OCI-LY1 (cell line): ENCODE data around the gene LAMB2.

ENCODE experiments used
- H2AFZ ChIP-seq: fragments of 200-600 bp; sonication (generic), shearing (Covaris generic); 2 replicates; pipeline ENCODE4 v1.6.0; 2014; ENCODE audit warnings: antibody characterized with exemption, mild to moderate bottlenecking, low read length
- H3F3A ChIP-seq: fragments of 200-600 bp; sonication (generic), shearing (Covaris generic); 2 replicates; pipeline ENCODE4 v1.6.0; 2014; ENCODE audit warnings: mild to moderate bottlenecking, antibody characterized with exemption, low read length, moderate library complexity; ENCODE audit not compliant: insufficient read depth
- H3K27ac ChIP-seq: fragments of 200-600 bp; sonication (generic); 2 replicates; pipeline ENCODE4 v1.5.1; 2014; ENCODE audit warnings: low read length, mixed run types, mild to moderate bottlenecking, low read depth; ENCODE audit not compliant: poor library complexity, severe bottlenecking
- H3K27me3 ChIP-seq: fragments of 200-600 bp; sonication (generic); 2 replicates; pipeline ENCODE4 v1.6.0; 2014; ENCODE audit warnings: antibody characterized with exemption, mild to moderate bottlenecking, low read length, moderate library complexity; ENCODE audit not compliant: insufficient read depth
- H3K36me3 ChIP-seq: fragments of 200-600 bp; sonication (generic); 2 replicates; pipeline ENCODE4 v1.6.1; 2014; ENCODE audit warnings: mild to moderate bottlenecking, antibody characterized with exemption, low read length, moderate library complexity, mixed read lengths; ENCODE audit not compliant: insufficient read depth
- H3K4me1 ChIP-seq: fragments of 200-600 bp; sonication (generic); 2 replicates; pipeline ENCODE4 v1.5.1; 2014; ENCODE audit warnings: mild to moderate bottlenecking, low read length, moderate library complexity; ENCODE audit not compliant: insufficient read depth, severe bottlenecking
- H3K4me2 ChIP-seq: fragments of 200-600 bp; sonication (generic), shearing (Covaris generic); 2 replicates; pipeline ENCODE4 v1.6.1; 2014; ENCODE audit warnings: low read length
- H3K4me3 ChIP-seq: fragments of 200-600 bp; sonication (generic); 2 replicates; pipeline ENCODE4 v1.5.1; 2014; ENCODE audit warnings: low read length, low read depth, mild to moderate bottlenecking, mixed read lengths; ENCODE audit not compliant: poor library complexity, severe bottlenecking
- H3K79me2 ChIP-seq: fragments of 200-600 bp; shearing (Covaris generic); 2 replicates; pipeline ENCODE4 v1.6.1; 2016; ENCODE audit warnings: mixed run types, low read length, mixed read lengths; ENCODE audit not compliant: insufficient read depth
- H3K9ac ChIP-seq: fragments of 200-600 bp; sonication (generic), shearing (Covaris generic); 2 replicates; pipeline ENCODE4 v1.6.1; 2014; ENCODE audit warnings: mild to moderate bottlenecking, low read length, mixed read lengths
- H3K9me2 ChIP-seq: fragments of 200-600 bp; sonication (generic), shearing (Covaris generic); 2 replicates; pipeline ENCODE4 v1.6.1; 2014; ENCODE audit warnings: low read depth, mild to moderate bottlenecking, low read length, mixed read lengths
- H3K9me3 ChIP-seq: fragments of 200-600 bp; shearing (Covaris generic); 2 replicates; pipeline ENCODE4 v1.6.1; 2014; ENCODE audit warnings: low read length, mixed read lengths
- H4K20me1 ChIP-seq: fragments of 200-600 bp; sonication (generic), shearing (Covaris generic); 2 replicates; pipeline ENCODE4 v1.6.0; 2016; ENCODE audit warnings: mild to moderate bottlenecking, low read length; ENCODE audit not compliant: insufficient read depth
- EZH2 ChIP-seq: fragments of 200-600 bp; sonication (generic), shearing (Covaris generic); IDR thresholded peaks from 2 replicates; pipeline ENCODE4 v1.8.0; 2017; ENCODE audit warnings: borderline replicate concordance, mixed run types, mild to moderate bottlenecking, antibody characterized with exemption, low read length, moderate library complexity, mixed read lengths
- TF ChIP-seq, protein P1 (sequence below): fragments of 200-600 bp; sonication (generic), shearing (Covaris generic); IDR thresholded peaks from 2 replicates; pipeline ENCODE4 v1.5.1; 2017; ENCODE audit warnings: mild to moderate bottlenecking, antibody characterized with exemption, low read length, moderate library complexity, mixed read lengths

Gene LAMB2

DNA sequence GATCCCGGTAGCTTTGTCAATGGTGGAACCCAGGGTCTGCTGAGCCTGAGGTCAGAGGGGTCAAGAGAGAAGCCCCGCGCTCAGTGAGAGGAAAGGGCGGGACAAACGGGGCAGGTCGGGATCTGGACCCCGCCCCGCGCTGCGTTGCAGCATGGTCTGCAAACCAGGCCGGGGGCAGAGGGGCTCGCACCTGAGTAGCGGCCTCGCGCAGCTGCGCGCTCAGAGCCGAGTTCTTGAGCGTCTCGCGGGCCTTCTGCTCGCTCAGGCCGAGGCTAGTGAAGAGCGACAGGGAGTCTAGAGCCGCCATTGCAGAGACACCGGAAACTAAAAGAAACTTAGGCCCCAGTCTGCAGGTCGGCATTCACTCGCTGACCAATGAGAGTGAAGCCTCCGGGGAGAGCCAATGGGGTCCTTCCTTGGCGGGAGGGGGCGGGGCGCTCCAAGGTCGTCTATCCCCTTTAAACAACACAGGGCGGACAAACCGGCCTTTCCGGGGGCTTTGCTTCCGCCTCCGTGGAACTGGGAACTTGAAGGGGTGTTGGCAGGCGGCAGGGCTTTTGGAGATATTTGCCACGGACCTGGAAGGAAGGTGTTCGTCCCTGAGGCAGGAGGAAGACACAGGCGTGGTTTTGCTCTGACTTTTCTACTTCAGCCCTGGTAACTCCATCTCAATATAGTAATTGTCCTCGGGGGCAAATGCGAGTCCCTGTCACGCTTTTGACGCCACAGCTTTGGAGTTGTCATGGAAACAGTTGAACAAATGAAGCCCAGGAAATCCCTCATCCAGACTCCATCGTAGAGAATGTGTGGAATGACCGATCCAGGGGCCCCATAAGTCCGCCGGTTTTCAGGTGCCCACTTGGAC lies 28.2 kb downstream of the LAMB2 start, which contains the start of gene QARS1:
Gene QARS1, minus strand, starts transcription at position 331 of the 865 bp plus-strand sequence. Its CDS starts 24 bp downstream, at position 307.
- peak within 1 kb of the TSS; percentile 92 for H3K4me2 ChIP-seq
- no peaks in the 10 kb centered on the region for H3K9me3 ChIP-seq
- H3K36me3 ChIP-seq = peaks cover 53% of the 10 kb centered on the region
- no peaks in the 10 kb centered on the region for H3K27me3 ChIP-seq
- no peak within 1 kb of the TSS; the same call in 1 of the 2 replicates for H2AFZ ChIP-seq
- peaks cover 20% of the 10 kb centered on the region for H3K4me1 ChIP-seq
- no peaks in the 10 kb centered on the region for H3F3A ChIP-seq
- H3K9ac ChIP-seq = peak within 1 kb of the TSS; percentile 99
- H3K4me3 ChIP-seq = peak within 1 kb of the TSS; percentile 94
- peak within 1 kb of the TSS; percentile 76 for H3K27ac ChIP-seq
- no peak for TF ChIP-seq EZH2
- TF ChIP-seq, protein P1, sequence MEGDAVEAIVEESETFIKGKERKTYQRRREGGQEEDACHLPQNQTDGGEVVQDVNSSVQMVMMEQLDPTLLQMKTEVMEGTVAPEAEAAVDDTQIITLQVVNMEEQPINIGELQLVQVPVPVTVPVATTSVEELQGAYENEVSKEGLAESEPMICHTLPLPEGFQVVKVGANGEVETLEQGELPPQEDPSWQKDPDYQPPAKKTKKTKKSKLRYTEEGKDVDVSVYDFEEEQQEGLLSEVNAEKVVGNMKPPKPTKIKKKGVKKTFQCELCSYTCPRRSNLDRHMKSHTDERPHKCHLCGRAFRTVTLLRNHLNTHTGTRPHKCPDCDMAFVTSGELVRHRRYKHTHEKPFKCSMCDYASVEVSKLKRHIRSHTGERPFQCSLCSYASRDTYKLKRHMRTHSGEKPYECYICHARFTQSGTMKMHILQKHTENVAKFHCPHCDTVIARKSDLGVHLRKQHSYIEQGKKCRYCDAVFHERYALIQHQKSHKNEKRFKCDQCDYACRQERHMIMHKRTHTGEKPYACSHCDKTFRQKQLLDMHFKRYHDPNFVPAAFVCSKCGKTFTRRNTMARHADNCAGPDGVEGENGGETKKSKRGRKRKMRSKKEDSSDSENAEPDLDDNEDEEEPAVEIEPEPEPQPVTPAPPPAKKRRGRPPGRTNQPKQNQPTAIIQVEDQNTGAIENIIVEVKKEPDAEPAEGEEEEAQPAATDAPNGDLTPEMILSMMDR = no peak
- H3K9me2 ChIP-seq = no peaks in the 10 kb centered on the region
- no peaks in the 10 kb centered on the region for H4K20me1 ChIP-seq
- H3K79me2 ChIP-seq = peaks cover 10% of the 10 kb centered on the region; the same call in 1 of the 2 replicates

GRCh38 chr3:49104052-49104426 lies 28.8 kb downstream of the LAMB2 start:
- peak overlapping the region; percentile 99 for H3K9ac ChIP-seq
- no peak for TF ChIP-seq EZH2
- TF ChIP-seq, protein P1 = no peak
- no peaks in the 10 kb centered on the region for H3K9me2 ChIP-seq
- peak overlapping the region; percentile 92 for H3K4me2 ChIP-seq
- no peaks in the 10 kb centered on the region for H3F3A ChIP-seq
- H3K27ac ChIP-seq = peak overlapping the region; percentile 76
- peaks cover 10% of the 10 kb centered on the region; the same call in 1 of the 2 replicates for H3K79me2 ChIP-seq
- no peaks in the 10 kb centered on the region for H4K20me1 ChIP-seq
- H3K27me3 ChIP-seq = no peaks in the 10 kb centered on the region
- H3K36me3 ChIP-seq = peaks cover 53% of the 10 kb centered on the region
- no peaks in the 10 kb centered on the region for H3K9me3 ChIP-seq
- H2AFZ ChIP-seq = no peak overlapping the region
- H3K4me1 ChIP-seq = peaks cover 20% of the 10 kb centered on the region
- peak overlapping the region; percentile 94 for H3K4me3 ChIP-seq

DNA sequence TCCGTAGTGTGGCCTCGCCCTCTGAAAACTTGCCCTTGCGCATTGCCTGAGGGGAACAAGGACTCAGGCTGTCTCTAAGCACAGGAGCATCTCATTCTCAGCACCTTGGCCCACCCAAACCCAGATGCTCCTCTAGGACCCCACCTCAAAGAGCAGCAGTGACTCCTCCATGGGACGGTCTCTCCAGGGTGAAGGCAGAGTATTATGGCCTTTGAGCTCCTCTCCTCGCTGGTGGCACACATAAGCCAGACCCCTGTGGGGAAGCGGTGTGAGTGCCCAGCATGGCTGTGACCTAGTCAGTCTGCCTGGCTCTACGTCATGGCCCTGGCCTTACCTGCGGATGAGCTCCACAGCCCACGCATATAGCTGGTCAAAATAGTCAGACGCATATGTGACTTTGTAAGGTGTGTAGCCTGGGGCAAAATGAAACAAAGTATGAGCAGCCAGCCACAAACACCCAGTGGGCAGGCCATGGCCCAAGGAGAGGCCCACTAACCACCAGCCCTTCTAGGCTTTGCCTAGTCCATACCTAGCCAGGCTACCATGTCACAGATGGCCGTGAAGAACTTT lies 32.7 kb downstream of the LAMB2 start:
- Histone ChIP-seq H3K79me2 (peaks cover 10% of the 10 kb centered on the region; the same call in 1 of the 2 replicates), H3K9me3 (no peaks in the 10 kb centered on the region), H3K27ac (no peak overlapping the region), H3K4me3 (no peak overlapping the region), H3F3A (no peaks in the 10 kb centered on the region), H2AFZ (no peak overlapping the region), H3K9ac (no peak overlapping the region), H4K20me1 (no peaks in the 10 kb centered on the region), H3K4me2 (no peak overlapping the region), H3K27me3 (no peaks in the 10 kb centered on the region), H3K4me1 (peaks cover 14% of the 10 kb centered on the region), H3K36me3 (peaks cover 70% of the 10 kb centered on the region), H3K9me2 (no peaks in the 10 kb centered on the region)
- TF ChIP-seq, protein P1 = no peak
- no peak for TF ChIP-seq EZH2
